Small intestine (tissue), 7 donors: ENCODE measurements around the gene DPP10. TPM values are rescaled to one million over a fixed set of nuclear protein-coding genes. Genes with fewer than 3 reads are reported as not detected.

ENCODE experiments used
- DNase-seq, 2 donors: peaks; one replicate each; pipeline versions ENCODE4 v3.0.0 to v3.0.0-alpha.2; 2013
- FAIRE-seq: peaks from 2 replicates; lab custom pipeline; 2012; peaks lifted over from hg19 to GRCh38; lab: Jason Lieb, UNC
- H3K27ac ChIP-seq, 3 donors: one replicate each; pipeline ENCODE4 v1.5.1; 2013; ENCODE audit warnings: low read length in 2 of 3, mild to moderate bottlenecking in 2 of 3, control low read depth in 1 of 3, inconsistent platforms in 1 of 3, low read depth in 1 of 3, moderate library complexity in 1 of 3
- H3K27me3 ChIP-seq, 3 donors: one replicate each; pipeline ENCODE4 v1.6.1; 2013; ENCODE audit warnings: low read length in 3 of 3, inconsistent platforms in 1 of 3; ENCODE audit not compliant: control insufficient read depth in 3 of 3, insufficient read depth in 3 of 3
- H3K36me3 ChIP-seq, 3 donors: one replicate each; pipeline ENCODE4 v1.6.1; 2013; ENCODE audit warnings: low read length in 3 of 3, inconsistent platforms in 1 of 3, low read depth in 1 of 3, mild to moderate bottlenecking in 1 of 3, moderate library complexity in 1 of 3; ENCODE audit not compliant: control insufficient read depth in 3 of 3, insufficient read depth in 2 of 3
- H3K4me1 ChIP-seq, 3 donors: one replicate each; pipeline ENCODE4 v1.6.1; 2013; ENCODE audit warnings: low read length in 2 of 3, inconsistent platforms in 1 of 3, low read depth in 1 of 3, mild to moderate bottlenecking in 1 of 3, moderate library complexity in 1 of 3; ENCODE audit not compliant: control insufficient read depth in 3 of 3, insufficient read depth in 2 of 3
- H3K4me3 ChIP-seq, 3 donors: one replicate each; pipeline ENCODE4 v1.5.1; 2013; ENCODE audit warnings: low read length in 3 of 3, control low read depth in 1 of 3, inconsistent platforms in 1 of 3, low read depth in 1 of 3, mild to moderate bottlenecking in 1 of 3, moderate library complexity in 1 of 3
- H3K9me3 ChIP-seq, 2 donors: one replicate each; pipeline ENCODE4 v1.6.1; 2013; ENCODE audit warnings: low read depth in 1 of 2, low read length in 1 of 2; ENCODE audit not compliant: control insufficient read depth in 2 of 2, insufficient read depth in 1 of 2
- WGBS, 3 donors: extraction: QIAGEN DNeasy Blood & Tissue Kit; methylation state at CpG; one replicate each; pipeline ENCODE4 v1.1.7; 2013; 5-methylcytosine and 5-hydroxymethylcytosine counted together
- polyA plus RNA-seq, 4 donors: library from polyadenylated mRNA; stranded (reverse) in 3 of 4; unstranded in 1 of 4; fragments of 200-250 nt in 3 of 4; fragments of 120-200 nt in 1 of 4; gene quantifications; one replicate each; pipeline versions ENCODE4 v1.2.1 to v1.2.3, GENCODE V29; 2013
- donor health status: healthy with polysubstance abuse.
- donor health status: control.
- donor health status: control.
- donor health status: Bipolar disorder and iron deficiency.
- donor health status: healthy.

The DPP10 gene
- polyA plus RNA-seq, 4 donors = 0.54 to 23.8 (median 1.7) TPM

GRCh38 chr2:115290478-115290877 is 848.0 kb downstream of the DPP10 start:
- no peak for FAIRE-seq
- H3K27me3 ChIP-seq = no peaks in the 10 kb centered on the region
- H3K36me3 ChIP-seq = no peaks in the 10 kb centered on the region
- DNase-seq = no peak
- H3K9me3 ChIP-seq = no peaks in the 10 kb centered on the region
- H3K4me3 ChIP-seq = no peak overlapping the region
- no peaks in the 10 kb centered on the region for H3K4me1 ChIP-seq
- H3K27ac ChIP-seq = no peak overlapping the region
- 80 to 90% (median 88%) methylated on average over 1 of the region's 1 CpG for whole genome bisulfite sequencing, 3 donors

GRCh38 chr2:115292742-115293141 is 850.3 kb downstream of the DPP10 start:
- Histone ChIP-seq H3K4me1 (no peaks in the 10 kb centered on the region), H3K27ac (no peak overlapping the region), H3K9me3 (no peaks in the 10 kb centered on the region), H3K36me3 (no peaks in the 10 kb centered on the region), H3K27me3 (no peaks in the 10 kb centered on the region), H3K4me3 (no peak overlapping the region)
- no peak for FAIRE-seq
- DNase-seq = no peak
- WGBS, 3 donors = 71 to 81% (median 72%) methylated on average over 3 of the region's 3 CpGs

GRCh38 chr2:115294999-115295398 is 852.6 kb downstream of the DPP10 start:
- Histone ChIP-seq H3K4me3 (no peak overlapping the region), H3K4me1 (no peaks in the 10 kb centered on the region), H3K36me3 (no peaks in the 10 kb centered on the region), H3K27ac (no peak overlapping the region), H3K9me3 (no peaks in the 10 kb centered on the region), H3K27me3 (no peaks in the 10 kb centered on the region)
- FAIRE-seq (no peak), DNase-seq (no peak)
- WGBS, 3 donors = 77 to 87% (median 81%) methylated on average over 5 of the region's 5 CpGs

GRCh38 chr2:115297056-115297455 is 854.6 kb downstream of the DPP10 start:
- peaks cover 0 to 2% (median 0%) of the 10 kb centered on the region in 3 donors for H3K36me3 ChIP-seq
- H3K9me3 ChIP-seq = no peaks in the 10 kb centered on the region
- 21 to 62% (median 32%) methylated on average over 3 of the region's 3 CpGs for WGBS, 3 donors
- no peaks in the 10 kb centered on the region for H3K27me3 ChIP-seq
- FAIRE-seq (no peak), DNase-seq (no peak)
- no peaks in the 10 kb centered on the region for H3K4me1 ChIP-seq
- H3K4me3 ChIP-seq = no peak overlapping the region
- H3K27ac ChIP-seq = no peak overlapping the region

- WGBS, 3 donors = 65 to 72% (median 68%) methylated on average over 2 of the region's 2 CpGs
- no peaks in the 10 kb centered on the region for H3K9me3 ChIP-seq
- FAIRE-seq = no peak
Observed at GRCh38 chr2:115299199-115299598, 856.8 kb downstream of the DPP10 start.

GRCh38 chr2:115305712-115306111 is 863.3 kb downstream of the DPP10 start:
- no peak overlapping the region for H3K4me3 ChIP-seq
- no peaks in the 10 kb centered on the region for H3K4me1 ChIP-seq
- DNase-seq (no peak), FAIRE-seq (no peak)
- H3K36me3 ChIP-seq = peaks cover 0 to 2% (median 0%) of the 10 kb centered on the region in 3 donors
- WGBS, 3 donors = 72 to 85% (median 83%) methylated on average over 1 of the region's 1 CpG
- H3K27me3 ChIP-seq = no peaks in the 10 kb centered on the region
- H3K9me3 ChIP-seq = no peaks in the 10 kb centered on the region
- H3K27ac ChIP-seq = no peak overlapping the region

More at GRCh38 chr2:115299199-115299598, 856.8 kb downstream of the DPP10 start:
- Histone ChIP-seq H3K27me3 (no peaks in the 10 kb centered on the region), H3K4me1 (no peaks in the 10 kb centered on the region), H3K36me3 (peaks cover 0 to 2% (median 0%) of the 10 kb centered on the region in 3 donors), H3K27ac (no peak overlapping the region), H3K4me3 (no peak overlapping the region)
- no peak for DNase-seq

- FAIRE-seq (no peak), DNase-seq (no peak)
- WGBS, 3 donors = 80 to 91% (median 80%) methylated on average over 4 of the region's 4 CpGs
Observed at GRCh38 chr2:115314119-115314518, 871.7 kb downstream of the DPP10 start.

GRCh38 chr2:115327061-115327460 is 884.6 kb downstream of the DPP10 start:
- Histone ChIP-seq H3K36me3 (no peaks in the 10 kb centered on the region), H3K27me3 (no peaks in the 10 kb centered on the region), H3K4me1 (peaks cover 0 to 6% (median 0%) of the 10 kb centered on the region in 3 donors), H3K27ac (peak overlapping the region in 1 of 3 donors; percentile 30), H3K4me3 (no peak overlapping the region), H3K9me3 (no peaks in the 10 kb centered on the region)
- DNase-seq = peak in 1 of 2 donors; percentile 75
- 29 to 42% (median 36%) methylated on average over 1 of the region's 1 CpG for WGBS, 3 donors
- no peak for FAIRE-seq

More at GRCh38 chr2:115314119-115314518, 871.7 kb downstream of the DPP10 start:
- H3K27ac ChIP-seq = no peak overlapping the region
- H3K9me3 ChIP-seq = no peaks in the 10 kb centered on the region
- no peaks in the 10 kb centered on the region for H3K36me3 ChIP-seq
- no peaks in the 10 kb centered on the region for H3K4me1 ChIP-seq
- H3K4me3 ChIP-seq = no peak overlapping the region
- H3K27me3 ChIP-seq = no peaks in the 10 kb centered on the region

- no peaks in the 10 kb centered on the region for H3K4me1 ChIP-seq
- FAIRE-seq = no peak
Observed at GRCh38 chr2:115359550-115359949, 917.1 kb downstream of the DPP10 start.

More at GRCh38 chr2:115359550-115359949, 917.1 kb downstream of the DPP10 start:
- no peak overlapping the region for H3K4me3 ChIP-seq
- no peak overlapping the region for H3K27ac ChIP-seq
- peaks cover 0 to 22% of the 10 kb centered on the region in 2 donors for H3K9me3 ChIP-seq
- no peaks in the 10 kb centered on the region for H3K36me3 ChIP-seq
- DNase-seq = no peak
- no peaks in the 10 kb centered on the region for H3K27me3 ChIP-seq
